COLO829 (cell line): ENCODE results near the gene PXN.
"Not testable (repeated sequence)": the region's sequence is repeated elsewhere in the genome, so short reads cannot be mapped to it uniquely, and the experiment has no call there.

Experiments
- DNase-seq: peaks from one replicate; pipeline ENCODE4 v3.0.0; 2012; ENCODE audit warnings: low spot score

The PXN gene

GRCh38 chr12:120262852-120263747, 2.4 kb downstream of the PXN start:
- no peak for DNase-seq

- peak; percentile 82 for DNase-seq
These were observed 3.3 kb downstream of the PXN start for GRCh38 chr12:120261951-120262851.

GRCh38 chr12:120260607-120261006, 4.9 kb downstream of the PXN start:
- DNase-seq = no peak

DNA sequence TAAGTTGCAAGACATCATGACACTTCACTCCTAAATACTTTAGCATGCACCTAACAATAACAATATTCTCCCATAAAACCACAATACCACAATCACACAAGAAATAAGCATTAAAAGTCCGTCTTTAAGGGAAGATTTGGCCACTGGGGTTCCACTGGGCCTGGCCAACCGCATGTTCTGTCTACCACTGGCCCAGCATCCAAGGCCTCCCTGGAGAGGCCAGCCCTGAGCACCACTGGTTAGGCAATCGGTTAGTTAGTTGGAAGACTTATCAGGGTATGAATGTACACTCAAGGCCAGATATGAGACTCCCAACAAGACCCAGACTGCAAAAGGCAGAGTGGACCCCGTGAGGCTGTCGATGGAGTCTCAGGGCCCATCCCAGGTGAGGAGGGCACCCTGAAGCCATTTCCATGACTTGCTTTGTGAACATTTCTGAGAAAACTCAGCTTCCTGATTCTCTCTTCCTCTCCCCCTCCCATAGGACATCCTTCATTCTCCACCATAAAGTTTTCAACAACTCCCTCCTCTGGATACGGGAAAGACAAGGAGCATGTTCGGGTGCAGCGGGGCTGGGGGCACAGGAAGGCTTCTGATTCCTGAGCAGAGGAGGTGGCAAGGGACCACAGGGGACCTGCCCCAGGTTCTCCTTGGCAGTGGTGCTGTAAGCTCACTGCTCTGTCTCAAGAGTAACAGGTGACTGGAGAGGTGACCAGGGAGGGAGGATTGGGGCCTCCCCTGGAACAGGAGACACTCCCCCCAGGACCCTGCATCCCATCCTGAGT, 5.9 kb downstream of the PXN start:
- DNase-seq = no peak

DNA sequence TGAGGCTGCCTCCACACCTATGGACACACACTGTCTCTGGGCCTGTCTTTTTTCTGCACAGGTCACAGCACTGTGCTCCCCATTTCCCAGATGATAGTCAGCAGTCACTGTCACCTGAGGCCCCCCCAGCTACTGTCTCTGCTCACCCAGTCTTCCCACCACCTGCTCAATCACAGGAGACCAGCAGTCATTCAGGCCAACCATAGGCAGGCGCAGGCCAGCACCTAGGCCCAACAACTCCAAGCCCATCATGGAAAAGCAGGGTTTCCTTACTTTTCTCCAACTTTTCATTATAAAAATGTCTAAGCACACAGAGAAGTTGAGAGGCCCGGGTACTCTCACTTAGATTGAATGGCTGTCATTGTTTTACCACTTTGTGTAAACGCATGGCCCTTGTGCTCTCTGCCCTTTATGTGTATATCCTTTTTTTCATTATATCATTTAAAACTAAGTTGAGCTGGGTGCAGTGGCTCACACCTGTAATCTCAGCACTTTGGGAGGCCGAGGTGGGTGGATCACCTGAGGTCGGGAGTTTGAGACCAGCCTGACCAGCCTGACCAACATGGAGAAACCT, 7.1 kb downstream of the PXN start:
- DNase-seq = no peak

GRCh38 chr12:120257041-120257821, 8.3 kb downstream of the PXN start:
- DNase-seq = no peak

- DNase-seq = no peak
These were observed 10.7 kb downstream of the PXN start for GRCh38 chr12:120254809-120255208.

DNA sequence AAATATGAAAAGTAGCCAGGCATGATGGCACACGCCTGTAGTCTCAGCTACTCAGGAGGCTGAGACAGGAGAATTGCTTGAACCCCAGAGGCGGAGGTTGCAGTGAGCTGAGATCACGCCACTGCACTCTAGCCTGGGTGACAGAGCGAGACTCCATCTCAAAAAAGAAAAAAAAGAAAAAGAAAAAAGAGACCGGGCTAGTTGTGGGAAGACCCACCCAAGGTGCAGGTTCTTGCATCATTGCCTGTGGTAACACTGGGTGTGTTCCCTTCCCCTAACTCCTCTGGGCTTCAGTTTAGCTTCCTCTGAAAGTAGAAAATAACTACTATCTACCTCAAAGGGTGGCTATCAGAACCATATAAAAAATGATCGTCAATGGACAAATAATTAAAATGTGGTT, 12.2 kb downstream of the PXN start:
- DNase-seq = not testable (repeated sequence)

GRCh38 chr12:120252071-120252906, 13.2 kb downstream of the PXN start:
- no peak for DNase-seq

- not testable (repeated sequence) for DNase-seq
These were observed 14.0 kb downstream of the PXN start for GRCh38 chr12:120251364-120252070.

DNA sequence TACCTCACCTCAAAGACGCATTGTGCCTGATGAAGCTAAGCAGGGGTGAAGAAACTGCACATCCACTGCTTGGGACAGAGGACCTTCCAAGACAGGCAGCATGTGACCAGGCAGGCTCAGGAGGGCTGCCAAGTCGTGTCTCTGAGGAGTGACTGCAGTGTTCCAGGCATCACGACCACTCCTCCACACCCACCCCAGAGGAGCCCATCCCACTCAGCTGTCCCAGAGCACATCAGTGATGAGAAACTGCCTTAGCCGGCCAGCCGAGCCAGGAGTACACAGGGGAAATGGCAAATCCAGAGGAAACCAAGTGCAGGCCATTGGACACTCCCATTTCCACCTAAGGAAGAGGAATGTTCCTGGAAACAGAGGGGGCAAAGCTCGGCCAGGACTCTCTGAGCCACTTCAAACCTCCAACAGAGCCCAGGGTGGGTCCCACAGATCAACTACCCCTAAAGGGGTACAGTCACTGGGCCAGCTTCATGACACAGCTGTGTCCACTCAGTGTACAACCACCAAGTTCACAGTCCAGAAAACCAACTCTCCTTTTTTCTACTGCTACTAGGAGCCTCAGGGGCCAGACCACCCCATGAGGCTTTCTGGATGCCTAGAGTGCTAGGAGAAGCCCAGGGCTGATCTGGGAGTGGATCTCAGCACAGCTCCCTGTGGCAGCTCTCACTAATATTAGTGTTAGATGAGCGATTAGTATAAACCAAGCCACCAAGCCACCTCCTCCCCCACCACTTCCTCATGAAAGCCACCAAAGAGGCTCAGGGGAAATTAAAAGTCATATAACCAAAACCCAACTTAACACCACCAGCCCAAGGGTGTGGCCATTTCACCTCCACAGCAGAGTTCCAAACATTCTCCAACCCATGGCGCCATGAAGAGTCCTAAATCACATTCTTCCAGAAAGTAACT, 15.4 kb downstream of the PXN start:
- DNase-seq = no peak

DNA sequence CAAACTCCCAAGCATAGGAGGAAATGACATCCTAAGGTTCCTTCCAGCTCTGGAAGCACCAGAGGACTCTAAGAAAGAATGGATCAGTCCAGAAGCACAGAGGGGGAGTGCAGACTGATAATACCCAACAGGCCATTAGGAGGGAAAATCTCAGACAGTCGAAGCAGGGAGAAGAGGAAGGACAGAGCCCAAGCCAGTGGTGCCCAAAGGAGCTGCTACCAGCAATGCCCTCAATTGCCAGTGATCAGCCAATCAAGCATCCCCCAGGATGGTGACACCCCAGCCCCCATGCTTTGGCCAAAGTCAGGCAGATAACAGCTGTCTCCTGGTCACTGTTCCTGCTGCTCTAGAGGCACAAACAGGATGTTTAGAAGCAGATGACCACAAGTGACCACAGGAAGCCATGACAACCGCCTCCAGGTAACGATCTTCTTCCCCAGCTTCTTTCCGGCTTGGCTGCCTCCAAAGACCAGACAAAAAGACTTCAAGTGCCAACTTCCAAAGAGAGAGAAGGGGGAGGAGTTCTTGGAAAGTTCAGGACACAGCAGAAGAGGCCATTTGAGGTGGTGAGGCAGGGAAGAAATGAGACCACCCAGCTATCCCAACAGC, 16.2 kb downstream of the PXN start:
- DNase-seq = no peak

DNA sequence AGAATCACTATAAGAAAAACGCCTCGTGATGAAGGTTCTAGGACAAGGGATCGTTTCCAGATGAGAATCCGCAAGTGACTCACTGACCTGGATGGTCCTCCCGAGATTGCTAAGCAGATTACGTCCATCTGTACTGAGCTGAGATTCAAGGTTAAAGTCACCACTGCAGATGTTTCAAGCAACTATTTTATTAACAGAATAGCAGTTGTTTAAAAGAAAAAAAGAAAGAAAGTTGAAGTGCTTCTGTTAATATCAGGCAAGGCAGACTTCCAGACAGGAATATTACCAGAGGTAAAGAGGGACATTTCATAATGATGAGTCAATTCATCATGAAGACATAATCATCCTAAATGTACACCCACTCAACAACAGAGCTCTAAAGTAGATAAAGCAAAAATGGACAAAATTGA, 17.9 kb downstream of the PXN start:
- DNase-seq = no peak

- DNase-seq = no peak
These were observed 18.3 kb downstream of the PXN start for GRCh38 chr12:120247183-120247582.

DNA sequence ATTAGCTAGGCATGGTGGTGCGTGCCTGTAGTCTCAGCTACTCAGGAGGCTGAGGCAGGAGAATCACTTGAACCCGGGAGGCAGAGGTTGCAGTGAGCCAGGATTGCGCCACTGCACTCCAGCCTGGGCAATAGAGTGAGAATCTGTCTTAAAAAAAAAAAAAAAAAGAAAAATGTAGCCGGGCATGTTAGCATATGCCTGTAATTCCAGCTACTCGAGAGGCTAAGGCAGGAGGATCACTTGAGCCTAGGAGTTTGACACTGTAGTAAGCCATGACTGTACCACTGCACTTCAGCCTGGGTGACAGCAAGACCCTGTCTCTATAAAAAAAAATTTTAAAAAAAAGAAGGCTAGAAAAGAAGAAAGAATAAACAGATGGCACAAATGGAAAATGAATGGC, 18.8 kb downstream of the PXN start:
- DNase-seq = not testable (repeated sequence)

DNA sequence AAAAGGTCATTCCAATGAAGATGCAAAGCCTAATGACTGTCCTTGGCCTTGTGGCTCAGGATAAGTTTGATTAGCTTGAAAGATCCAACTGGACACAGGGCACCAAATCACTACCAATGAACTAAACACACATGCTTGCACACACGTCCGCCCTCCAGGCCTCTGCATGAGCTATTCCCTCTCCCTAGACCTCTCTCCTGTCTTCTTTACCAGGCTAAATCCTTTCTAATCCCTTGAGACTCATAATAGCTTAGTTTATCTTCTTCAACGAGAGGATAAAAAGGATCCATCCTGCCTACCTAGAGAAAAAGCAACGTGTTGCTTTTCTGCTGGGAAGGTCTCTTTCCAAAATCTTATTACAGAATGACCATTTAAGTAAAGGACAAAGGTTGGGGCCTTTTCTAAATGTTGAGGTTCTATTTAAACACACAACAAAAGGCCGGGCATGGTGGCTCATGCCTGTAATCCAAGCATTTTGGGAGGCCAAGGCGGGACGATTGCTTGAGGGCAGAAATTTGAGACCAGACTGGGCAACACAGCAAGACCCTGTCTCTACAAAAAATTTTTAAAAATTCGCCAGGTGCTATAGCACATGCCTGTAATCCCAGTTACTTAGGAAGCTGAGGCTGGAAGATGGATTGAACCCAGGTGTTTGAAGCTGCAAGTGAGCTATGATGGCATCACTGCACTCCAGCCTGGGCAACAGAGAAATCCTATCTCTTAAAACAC, 22.4 kb downstream of the PXN start:
- DNase-seq = no peak

DNA sequence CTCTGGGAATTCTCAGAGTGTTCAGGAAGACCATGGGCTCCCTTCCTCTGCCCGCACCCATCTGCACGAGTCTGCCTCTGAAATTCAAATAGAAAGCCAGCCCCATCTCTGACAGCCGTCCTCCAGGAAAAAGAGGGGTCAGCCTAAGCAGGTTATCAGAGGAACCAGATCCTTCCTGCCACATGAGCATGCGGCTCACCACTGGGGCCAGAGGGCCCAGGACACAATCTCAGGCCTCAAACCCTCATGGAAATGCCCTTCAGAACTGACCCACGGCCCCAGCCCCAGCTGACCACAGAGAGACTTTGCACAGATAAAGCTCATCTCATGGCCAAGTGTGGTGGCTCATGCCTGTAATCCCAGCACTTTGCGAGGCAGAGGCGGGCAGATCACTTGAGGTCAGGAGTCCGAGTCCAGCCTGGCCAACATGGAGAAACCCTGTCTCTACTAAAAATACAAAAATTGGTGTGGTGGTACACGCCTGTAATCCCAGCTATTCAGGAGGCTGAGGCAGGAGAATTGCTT, 23.2 kb downstream of the PXN start:
- DNase-seq = no peak
